ENCODE results near the gene DNAJC28. TPM values are rescaled to one million over a fixed set of nuclear protein-coding genes. Genes with fewer than 3 reads are reported as not detected.
"Not testable (repeated sequence)": the region's sequence is repeated elsewhere in the genome, so short reads cannot be mapped to it uniquely, and the experiment has no call there.

DNAJC28 gene
- total RNA-seq, 1 donor from 2014 or later = 1.5 TPM

DNA sequence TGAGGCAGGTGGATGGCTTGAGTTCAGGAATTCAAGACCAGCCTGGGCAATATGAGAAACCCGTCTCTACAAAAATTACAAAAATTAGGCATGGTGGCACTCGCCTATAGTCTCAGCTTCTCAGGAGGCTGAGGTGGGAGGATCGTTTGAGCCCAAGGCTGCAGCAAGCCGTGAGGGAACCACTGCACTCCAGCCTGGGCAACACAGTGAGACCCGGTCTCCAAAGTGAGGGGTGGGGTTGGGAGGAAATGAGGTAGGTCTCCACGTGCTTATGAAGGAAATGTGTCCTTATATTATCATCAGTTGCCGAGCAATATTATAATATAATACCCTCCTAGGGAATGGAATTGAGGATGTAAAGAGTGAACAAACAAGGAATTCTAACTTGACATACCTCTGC, 14.4 kb downstream of the DNAJC28 start:
- Histone ChIP-seq H3K4me1 (peaks cover 5 to 15% of the 10 kb centered on the region in 2 donors), H3K27ac (no peak overlapping the region), H3K36me3 (no peaks in the 10 kb centered on the region), H3K4me3 (no peak overlapping the region), H3K9me3 (no peaks in the 10 kb centered on the region), H3K27me3 (no peaks in the 10 kb centered on the region)
- TF ChIP-seq, protein P1, sequence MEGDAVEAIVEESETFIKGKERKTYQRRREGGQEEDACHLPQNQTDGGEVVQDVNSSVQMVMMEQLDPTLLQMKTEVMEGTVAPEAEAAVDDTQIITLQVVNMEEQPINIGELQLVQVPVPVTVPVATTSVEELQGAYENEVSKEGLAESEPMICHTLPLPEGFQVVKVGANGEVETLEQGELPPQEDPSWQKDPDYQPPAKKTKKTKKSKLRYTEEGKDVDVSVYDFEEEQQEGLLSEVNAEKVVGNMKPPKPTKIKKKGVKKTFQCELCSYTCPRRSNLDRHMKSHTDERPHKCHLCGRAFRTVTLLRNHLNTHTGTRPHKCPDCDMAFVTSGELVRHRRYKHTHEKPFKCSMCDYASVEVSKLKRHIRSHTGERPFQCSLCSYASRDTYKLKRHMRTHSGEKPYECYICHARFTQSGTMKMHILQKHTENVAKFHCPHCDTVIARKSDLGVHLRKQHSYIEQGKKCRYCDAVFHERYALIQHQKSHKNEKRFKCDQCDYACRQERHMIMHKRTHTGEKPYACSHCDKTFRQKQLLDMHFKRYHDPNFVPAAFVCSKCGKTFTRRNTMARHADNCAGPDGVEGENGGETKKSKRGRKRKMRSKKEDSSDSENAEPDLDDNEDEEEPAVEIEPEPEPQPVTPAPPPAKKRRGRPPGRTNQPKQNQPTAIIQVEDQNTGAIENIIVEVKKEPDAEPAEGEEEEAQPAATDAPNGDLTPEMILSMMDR (IDR thresholded peaks at IDR 0.05) = no peak
- intact Hi-C loops (cut with DNase I) = no loop called here
- DNase-seq (ENCODE audit: low spot score in 2 of 2) = no peak

DNA sequence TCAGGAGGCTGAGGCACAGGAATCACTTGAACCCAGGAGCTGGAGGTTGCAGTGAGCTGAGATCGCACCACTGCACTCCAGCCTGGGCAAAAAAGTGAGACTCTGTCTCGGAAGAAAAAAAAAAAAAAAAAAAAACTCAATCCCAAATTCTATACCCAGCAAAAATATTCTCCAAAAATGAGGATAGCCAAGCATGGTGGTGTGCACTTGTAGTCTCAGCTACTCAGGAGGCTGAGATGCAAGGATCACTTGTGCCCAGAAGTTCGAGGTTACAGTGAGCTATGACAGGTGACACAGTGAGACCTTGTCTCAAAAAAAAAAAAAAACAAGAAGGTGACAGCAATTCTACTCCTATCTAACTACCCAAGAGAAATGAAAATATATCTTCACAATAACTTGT, 18.2 kb downstream of the DNAJC28 start:
- Histone ChIP-seq H3K27me3 (no peaks in the 10 kb centered on the region), H3K4me1 (peaks cover 4 to 12% of the 10 kb centered on the region in 2 donors), H3K4me3 (no peak overlapping the region), H3K9me3 (no peaks in the 10 kb centered on the region), H3K27ac (no peak overlapping the region), H3K36me3 (no peaks in the 10 kb centered on the region)
- no peak for DNase-seq (ENCODE audit: low spot score in 2 of 2)
- TF ChIP-seq, protein P1 (IDR thresholded peaks at IDR 0.05) = no peak
- intact Hi-C loops (cut with DNase I) = no loop called here

DNA sequence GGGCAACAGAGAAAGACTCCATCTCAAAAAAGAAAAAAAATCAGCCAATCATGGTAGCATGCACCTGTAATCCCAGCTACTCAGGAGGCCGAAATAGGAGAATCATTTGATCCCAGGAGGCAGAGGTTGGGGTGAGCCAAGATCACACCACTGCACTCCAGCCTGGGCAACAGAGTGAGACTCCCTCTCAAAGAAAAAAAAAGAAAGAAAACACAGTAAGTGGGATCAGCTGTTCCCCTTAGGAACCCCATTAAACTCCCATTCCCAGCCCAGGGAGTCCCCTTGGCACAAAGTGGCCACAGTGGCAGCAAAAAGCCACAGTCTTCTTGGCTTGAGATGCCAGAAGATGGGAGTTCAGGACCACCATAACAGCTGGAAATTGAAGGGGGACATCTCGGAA, 20.8 kb downstream of the DNAJC28 start:
- intact Hi-C loops (cut with DNase I) = no loop called here
- Histone ChIP-seq H3K4me1 (no peaks in the 10 kb centered on the region), H3K27me3 (no peaks in the 10 kb centered on the region), H3K36me3 (peaks cover 0 to 10% of the 10 kb centered on the region in 2 donors), H3K27ac (no peak overlapping the region), H3K9me3 (no peaks in the 10 kb centered on the region), H3K4me3 (no peak overlapping the region)
- TF ChIP-seq, protein P1 (IDR thresholded peaks at IDR 0.05) = no peak
- DNase-seq (ENCODE audit: low spot score in 2 of 2) = no peak

GRCh38 chr21:33469183-33469582, 22.3 kb downstream of the DNAJC28 start:
- H3K4me3 ChIP-seq; H3K27me3 ChIP-seq; DNase-seq (ENCODE audit: low spot score in 2 of 2); H3K9me3 ChIP-seq; H3K4me1 ChIP-seq; intact Hi-C loops (cut with DNase I); H3K27ac ChIP-seq: not testable (repeated sequence)
- H3K36me3 ChIP-seq = peaks cover 8 to 21% of the 10 kb centered on the region in 2 donors

- H3K36me3 ChIP-seq = peaks cover 36 to 67% of the 10 kb centered on the region in 2 donors
Measured at GRCh38 chr21:33461538-33462250, 29.8 kb downstream of the DNAJC28 start.

DNA sequence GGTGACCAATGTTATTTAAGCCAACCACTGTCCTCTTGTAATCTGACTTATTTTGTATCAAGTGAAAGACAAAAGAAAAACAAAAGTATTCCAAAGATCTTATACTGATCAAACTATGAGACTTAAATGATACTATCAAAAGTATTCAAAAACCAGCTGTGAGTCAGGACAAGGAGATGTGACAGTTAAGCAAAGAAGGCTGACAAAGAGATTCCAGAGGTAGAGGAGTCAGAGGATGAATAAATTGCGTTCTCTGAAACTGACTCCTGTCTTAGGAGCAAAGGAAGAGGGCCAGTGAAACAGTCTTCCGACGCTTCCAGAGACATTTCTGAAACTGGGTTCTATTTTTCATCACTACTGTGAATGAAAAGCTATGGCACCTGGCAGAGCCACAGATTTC, 32.7 kb downstream of the DNAJC28 start:
- no peaks in the 10 kb centered on the region for H3K27me3 ChIP-seq
- TF ChIP-seq, protein P1 (IDR thresholded peaks at IDR 0.05) = no peak
- H3K27ac ChIP-seq = no peak overlapping the region
- intact Hi-C loops (cut with DNase I) = no loop called here
- H3K4me1 ChIP-seq = no peaks in the 10 kb centered on the region
- H3K4me3 ChIP-seq = no peak overlapping the region
- H3K9me3 ChIP-seq = no peaks in the 10 kb centered on the region
- peaks cover 44 to 70% of the 10 kb centered on the region in 2 donors for H3K36me3 ChIP-seq
- no peak for DNase-seq (ENCODE audit: low spot score in 2 of 2)

More at GRCh38 chr21:33461538-33462250, 29.8 kb downstream of the DNAJC28 start:
- Histone ChIP-seq H3K9me3 (no peaks in the 10 kb centered on the region), H3K27ac (no peak overlapping the region), H3K4me3 (no peak overlapping the region), H3K4me1 (no peaks in the 10 kb centered on the region), H3K27me3 (no peaks in the 10 kb centered on the region)
- TF ChIP-seq, protein P1 (IDR thresholded peaks at IDR 0.05) = no peak
- intact Hi-C loops (cut with DNase I) = no loop called here
- no peak for DNase-seq (ENCODE audit: low spot score in 2 of 2)

All from ascending aorta (tissue), 2 donors.